Activated naive CD8-positive, alpha-beta T cell treated with anti-CD3 and anti-CD28 coated beads, Interleukin-2, amount 50 U/mL, for 24 hours (primary cell): ENCODE measurements around the gene CCDC50.

Source experiments
- ATAC-seq: fragments of 150-1000 bp; cut with Tn5 transposase; one replicate; pipeline ENCODE4 v1.10.0; 2021
- DNase-seq: peaks from one replicate; pipeline ENCODE4 v3.0.0; 2021
- H3K27ac Mint-ChIP-seq: one replicate; pipeline ENCODE4 v1.8.0; 2021; ENCODE audit warnings: mild to moderate bottlenecking, mixed read lengths
- H3K27me3 Mint-ChIP-seq: one replicate; pipeline ENCODE4 v1.8.0; 2021; ENCODE audit warnings: mixed read lengths
- H3K36me3 Mint-ChIP-seq: one replicate; pipeline ENCODE4 v1.8.0; 2021; ENCODE audit warnings: low read depth, mixed read lengths
- H3K4me1 Mint-ChIP-seq: one replicate; pipeline ENCODE4 v1.8.0; 2021; ENCODE audit warnings: mixed read lengths
- H3K4me3 Mint-ChIP-seq: one replicate; pipeline ENCODE4 v1.8.0; 2021; ENCODE audit warnings: mild to moderate bottlenecking, moderate library complexity, mixed read lengths
- H3K9me3 Mint-ChIP-seq: one replicate; pipeline ENCODE4 v1.8.0; 2021; ENCODE audit warnings: mixed read lengths

The CCDC50 gene

DNA sequence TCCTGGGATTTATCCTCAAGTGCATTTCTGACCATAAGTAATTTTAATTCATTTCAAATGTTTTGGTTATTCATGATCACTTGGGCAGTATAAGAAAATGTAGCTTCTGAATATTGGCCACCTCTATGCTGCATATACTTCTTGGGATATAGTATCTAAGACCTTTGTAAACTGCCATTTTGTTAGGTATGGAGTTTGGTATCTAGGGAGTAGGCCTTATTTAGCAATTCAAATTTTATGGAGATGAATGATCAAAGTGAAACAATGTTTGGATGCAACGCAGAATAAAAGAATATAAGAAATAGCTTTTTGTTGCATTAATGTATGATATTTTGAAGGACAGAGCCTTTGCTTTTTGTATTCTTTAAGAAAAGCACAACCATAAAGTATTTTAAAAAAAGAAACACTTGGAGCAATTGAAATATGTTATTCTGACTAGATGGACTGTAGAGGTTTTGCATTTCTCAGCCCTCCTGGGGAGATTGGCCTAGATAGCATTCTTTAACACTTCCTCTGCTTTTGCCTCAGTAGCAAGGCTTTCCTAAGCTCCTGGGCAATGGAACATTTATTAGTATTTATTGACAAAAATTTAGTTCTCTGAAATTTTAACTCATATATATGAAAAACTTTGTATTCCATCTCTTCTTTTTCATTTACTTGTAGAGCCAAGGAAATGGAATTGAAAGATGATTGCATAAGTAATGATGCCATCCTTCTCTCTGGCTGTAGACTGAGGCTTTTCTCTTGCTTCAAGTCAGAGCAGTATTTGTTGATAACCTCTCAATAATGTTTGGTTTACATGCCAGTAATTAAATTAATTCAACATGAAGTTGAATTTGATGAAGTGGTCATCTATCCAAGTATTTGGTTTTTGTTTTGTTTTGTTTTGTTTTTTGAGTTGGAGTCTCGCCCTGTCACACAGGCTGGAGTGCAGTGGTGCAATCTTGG, 62.9 kb downstream of the CCDC50 start:
- no peaks in the 10 kb centered on the region for H3K27me3 Mint-ChIP-seq
- no peak overlapping the region for H3K27ac Mint-ChIP-seq
- H3K4me1 Mint-ChIP-seq: no peaks in the 10 kb centered on the region
- no peaks in the 10 kb centered on the region for H3K9me3 Mint-ChIP-seq
- ATAC-seq: no peak
- no peak for DNase-seq
- no peak overlapping the region for H3K4me3 Mint-ChIP-seq
- H3K36me3 Mint-ChIP-seq: peaks cover 3% of the 10 kb centered on the region

DNA sequence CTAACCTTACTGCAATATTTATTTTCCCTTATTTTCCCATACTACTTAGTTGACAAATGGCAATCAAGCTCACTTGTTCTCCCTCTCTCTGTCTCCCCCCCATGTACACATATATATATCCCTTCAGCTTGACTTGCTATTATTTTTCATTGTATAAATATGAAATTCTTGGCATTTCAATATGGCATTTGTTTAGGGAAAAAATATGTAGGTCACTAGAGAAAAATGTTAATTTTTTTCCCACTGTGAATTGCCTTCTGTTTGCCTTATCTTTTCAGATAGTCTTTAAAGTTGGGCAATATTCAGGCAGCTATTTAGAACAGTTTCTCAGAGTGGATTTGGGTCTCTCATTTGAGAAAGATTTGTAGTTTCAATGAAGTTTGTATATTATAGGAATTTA, 64.0 kb downstream of the CCDC50 start:
- peaks cover 3% of the 10 kb centered on the region for H3K36me3 Mint-ChIP-seq
- DNase-seq (no peak), ATAC-seq (no peak)
- no peaks in the 10 kb centered on the region for H3K9me3 Mint-ChIP-seq
- no peak overlapping the region for H3K27ac Mint-ChIP-seq
- H3K27me3 Mint-ChIP-seq: no peaks in the 10 kb centered on the region
- no peaks in the 10 kb centered on the region for H3K4me1 Mint-ChIP-seq
- no peak overlapping the region for H3K4me3 Mint-ChIP-seq

- Mint-ChIP-seq H3K9me3 (no peaks in the 10 kb centered on the region), H3K36me3 (peaks cover 2% of the 10 kb centered on the region), H3K27me3 (no peaks in the 10 kb centered on the region), H3K4me1 (no peaks in the 10 kb centered on the region), H3K4me3 (no peak overlapping the region), H3K27ac (no peak overlapping the region)
- DNase-seq (no peak), ATAC-seq (no peak)
Observed at GRCh38 chr3:191397771-191398170, 68.6 kb downstream of the CCDC50 start.

- Mint-ChIP-seq H3K4me3 (no peak overlapping the region), H3K4me1 (no peaks in the 10 kb centered on the region), H3K27me3 (no peaks in the 10 kb centered on the region), H3K36me3 (peaks cover 2% of the 10 kb centered on the region), H3K9me3 (no peaks in the 10 kb centered on the region), H3K27ac (no peak overlapping the region)
- DNase-seq (no peak), ATAC-seq (no peak)
Observed at GRCh38 chr3:191398607-191399006, 69.4 kb downstream of the CCDC50 start.

DNA sequence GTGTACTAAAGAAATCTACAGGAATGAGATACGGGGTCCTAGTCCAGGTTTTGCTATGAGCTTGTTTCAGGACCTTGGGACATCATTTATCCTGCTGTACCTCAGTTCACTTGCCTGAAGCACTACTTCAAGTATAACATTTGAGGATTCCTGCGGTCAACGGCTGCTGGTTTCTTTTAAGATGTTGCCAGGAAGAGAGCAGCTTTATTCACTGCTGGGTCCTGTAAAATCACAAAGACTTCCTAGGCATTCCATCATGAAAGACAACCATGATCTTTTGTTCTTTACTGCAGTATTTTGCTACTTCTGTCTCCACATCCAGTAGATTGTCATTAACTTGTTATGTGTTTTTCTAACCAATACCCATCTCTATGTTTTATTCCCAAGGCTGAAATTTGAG, 70.7 kb downstream of the CCDC50 start:
- no peaks in the 10 kb centered on the region for H3K9me3 Mint-ChIP-seq
- H3K27ac Mint-ChIP-seq: no peak overlapping the region
- no peaks in the 10 kb centered on the region for H3K27me3 Mint-ChIP-seq
- H3K36me3 Mint-ChIP-seq: peaks cover 2% of the 10 kb centered on the region
- DNase-seq: no peak
- no peaks in the 10 kb centered on the region for H3K4me1 Mint-ChIP-seq
- H3K4me3 Mint-ChIP-seq: no peak overlapping the region
- ATAC-seq: no peak

- Mint-ChIP-seq H3K9me3 (no peaks in the 10 kb centered on the region), H3K4me3 (no peak overlapping the region), H3K36me3 (peaks cover 2% of the 10 kb centered on the region), H3K4me1 (no peaks in the 10 kb centered on the region), H3K27ac (no peak overlapping the region), H3K27me3 (no peaks in the 10 kb centered on the region)
- DNase-seq (no peak), ATAC-seq (no peak)
Observed at GRCh38 chr3:191401775-191402357, 72.7 kb downstream of the CCDC50 start.

- H3K36me3 Mint-ChIP-seq: no peaks in the 10 kb centered on the region
- H3K4me1 Mint-ChIP-seq: no peaks in the 10 kb centered on the region
- ATAC-seq (no peak), DNase-seq (no peak)
- H3K27me3 Mint-ChIP-seq: no peaks in the 10 kb centered on the region
- H3K9me3 Mint-ChIP-seq: peaks cover 10% of the 10 kb centered on the region
- no peak overlapping the region for H3K4me3 Mint-ChIP-seq
- no peak overlapping the region for H3K27ac Mint-ChIP-seq
Observed at GRCh38 chr3:191409791-191410359, 80.7 kb downstream of the CCDC50 start.

GRCh38 chr3:191412759-191413158, 83.6 kb downstream of the CCDC50 start:
- ATAC-seq (no peak), DNase-seq (no peak)
- H3K27me3 Mint-ChIP-seq: peaks cover 4% of the 10 kb centered on the region
- H3K4me3 Mint-ChIP-seq: no peak overlapping the region
- no peak overlapping the region for H3K27ac Mint-ChIP-seq
- peaks cover 14% of the 10 kb centered on the region for H3K9me3 Mint-ChIP-seq
- H3K4me1 Mint-ChIP-seq: no peaks in the 10 kb centered on the region
- H3K36me3 Mint-ChIP-seq: no peaks in the 10 kb centered on the region

DNA sequence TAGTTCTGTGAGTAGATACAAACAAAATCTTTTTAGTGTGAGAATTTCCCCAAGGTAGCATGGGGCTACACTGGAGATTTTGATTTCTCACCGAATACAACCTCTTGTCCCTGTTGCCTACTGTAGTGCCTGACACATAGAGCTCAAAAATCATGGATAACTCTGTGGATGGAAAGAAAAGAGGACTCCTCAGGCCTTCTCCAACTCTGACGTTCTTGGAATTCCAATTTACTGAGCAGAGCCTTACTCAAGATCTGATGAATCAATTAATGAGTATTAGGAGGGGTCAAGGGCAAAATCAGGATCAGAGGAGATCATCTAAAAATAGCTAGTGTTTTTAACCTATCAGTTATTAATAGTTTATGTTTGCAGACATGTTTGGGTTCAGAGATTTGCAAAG, 85.1 kb downstream of the CCDC50 start:
- Mint-ChIP-seq H3K36me3 (no peaks in the 10 kb centered on the region), H3K27me3 (peaks cover 4% of the 10 kb centered on the region), H3K27ac (no peak overlapping the region), H3K9me3 (peaks cover 14% of the 10 kb centered on the region), H3K4me1 (no peaks in the 10 kb centered on the region), H3K4me3 (no peak overlapping the region)
- no peak for DNase-seq
- ATAC-seq: no peak

DNA sequence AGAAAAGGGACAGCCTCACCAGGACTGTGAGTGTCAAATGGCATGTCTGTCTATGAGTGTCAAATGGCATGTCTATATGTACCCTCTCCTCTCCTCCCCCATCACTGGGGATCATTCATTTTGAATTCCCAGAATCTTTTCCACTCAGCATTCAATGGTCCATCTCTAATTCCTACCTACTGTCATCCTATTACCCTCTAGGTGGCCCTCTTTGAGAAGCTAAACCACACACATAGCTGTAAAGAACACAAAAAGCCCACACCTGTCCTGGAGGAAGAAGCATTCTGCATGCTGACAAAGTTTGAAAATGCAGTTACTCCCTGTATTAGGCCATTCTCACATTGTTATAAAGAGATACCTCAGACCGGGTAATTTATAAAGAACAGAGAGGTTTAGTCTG, 85.5 kb downstream of the CCDC50 start:
- DNase-seq: no peak
- Mint-ChIP-seq H3K9me3 (peaks cover 12% of the 10 kb centered on the region), H3K36me3 (no peaks in the 10 kb centered on the region), H3K4me1 (no peaks in the 10 kb centered on the region), H3K27me3 (peaks cover 4% of the 10 kb centered on the region), H3K4me3 (no peak overlapping the region), H3K27ac (no peak overlapping the region)
- ATAC-seq: no peak

DNA sequence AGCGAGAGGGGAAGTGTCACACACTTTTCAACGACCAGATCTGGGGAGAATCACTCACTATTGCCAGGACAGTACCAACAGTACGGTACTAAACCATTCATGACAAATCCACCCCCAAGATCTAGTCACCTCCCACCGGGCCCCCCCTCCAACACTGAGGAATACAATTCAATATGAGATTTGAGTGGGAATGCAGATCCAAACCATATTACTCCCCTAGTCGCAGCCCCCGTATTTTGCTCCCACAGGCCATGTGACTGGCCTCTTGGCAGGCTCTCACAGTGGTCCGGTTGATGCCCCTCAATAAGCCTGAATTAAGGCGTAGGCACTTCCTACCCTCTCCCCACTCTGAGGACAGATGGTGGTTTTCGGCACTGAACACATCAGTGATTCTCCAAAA, 86.4 kb downstream of the CCDC50 start:
- Mint-ChIP-seq H3K4me3 (no peak overlapping the region), H3K27me3 (peaks cover 4% of the 10 kb centered on the region), H3K9me3 (peaks cover 8% of the 10 kb centered on the region), H3K27ac (no peak overlapping the region), H3K4me1 (no peaks in the 10 kb centered on the region), H3K36me3 (no peaks in the 10 kb centered on the region)
- DNase-seq (no peak), ATAC-seq (no peak)

GRCh38 chr3:191417457-191417729, 88.2 kb downstream of the CCDC50 start:
- H3K36me3 Mint-ChIP-seq: no peaks in the 10 kb centered on the region
- no peak for ATAC-seq
- no peak overlapping the region for H3K4me3 Mint-ChIP-seq
- no peak for DNase-seq
- H3K4me1 Mint-ChIP-seq: no peaks in the 10 kb centered on the region
- H3K9me3 Mint-ChIP-seq: peaks cover 4% of the 10 kb centered on the region
- H3K27ac Mint-ChIP-seq: no peak overlapping the region
- peaks cover 6% of the 10 kb centered on the region for H3K27me3 Mint-ChIP-seq

- H3K4me3 Mint-ChIP-seq: no peak overlapping the region
- H3K36me3 Mint-ChIP-seq: no peaks in the 10 kb centered on the region
- no peak overlapping the region for H3K27ac Mint-ChIP-seq
- DNase-seq: no peak
- no peaks in the 10 kb centered on the region for H3K9me3 Mint-ChIP-seq
- H3K4me1 Mint-ChIP-seq: no peaks in the 10 kb centered on the region
- H3K27me3 Mint-ChIP-seq: peaks cover 6% of the 10 kb centered on the region
- no peak for ATAC-seq
Observed at GRCh38 chr3:191420771-191421170, 91.6 kb downstream of the CCDC50 start.

GRCh38 chr3:191424881-191425280, 95.7 kb downstream of the CCDC50 start:
- H3K4me1 Mint-ChIP-seq: no peaks in the 10 kb centered on the region
- ATAC-seq (no peak), DNase-seq (no peak)
- H3K9me3 Mint-ChIP-seq: no peaks in the 10 kb centered on the region
- H3K27ac Mint-ChIP-seq: no peak overlapping the region
- peaks cover 2% of the 10 kb centered on the region for H3K27me3 Mint-ChIP-seq
- no peaks in the 10 kb centered on the region for H3K36me3 Mint-ChIP-seq
- H3K4me3 Mint-ChIP-seq: no peak overlapping the region

DNA sequence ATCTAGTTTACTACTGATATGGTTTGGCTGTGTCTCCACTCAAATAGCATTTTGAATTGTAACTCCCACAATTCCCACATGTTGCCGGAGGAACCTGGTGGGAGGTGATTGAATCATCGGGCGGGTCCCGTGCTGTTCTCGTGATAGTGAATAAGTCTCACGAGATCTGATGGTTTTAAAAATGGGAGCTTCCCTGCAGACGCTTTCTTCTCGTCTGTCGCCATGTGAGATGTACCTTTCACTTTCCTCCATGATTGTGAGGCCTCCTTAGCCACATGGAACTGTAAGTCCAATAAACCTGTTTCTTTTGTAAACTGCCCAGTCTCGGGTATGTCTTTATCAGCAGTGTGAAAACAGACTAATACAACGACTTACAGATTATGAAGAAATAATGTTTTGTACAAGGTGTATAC, 96.1 kb downstream of the CCDC50 start:
- ATAC-seq (no peak), DNase-seq (no peak)
- no peaks in the 10 kb centered on the region for H3K36me3 Mint-ChIP-seq
- no peak overlapping the region for H3K4me3 Mint-ChIP-seq
- no peaks in the 10 kb centered on the region for H3K4me1 Mint-ChIP-seq
- H3K27me3 Mint-ChIP-seq: peaks cover 2% of the 10 kb centered on the region
- H3K27ac Mint-ChIP-seq: no peak overlapping the region
- no peaks in the 10 kb centered on the region for H3K9me3 Mint-ChIP-seq
